Measurements from ENCODE around the gene RTN4R. TPM values are rescaled to one million over a fixed set of nuclear protein-coding genes. Genes with fewer than 3 reads are reported as not detected.

Gene RTN4R
- total RNA-seq, 4 donors from 2014 or later: 0.64 to 22.8 (median 3.0) TPM; not detected in 1

- H3K36me3 ChIP-seq: no peaks in the 10 kb centered on the region
- H3K4me1 ChIP-seq: peaks cover 9 to 30% (median 17%) of the 10 kb centered on the region in 4 donors
- intact Hi-C loops (cut with DNase I; ENCODE audit: low total_unique reads): no loop called here
- TF ChIP-seq EP300 (IDR thresholded peaks at IDR 0.05; ENCODE audit: low read depth) (no peak), POLR2A (IDR thresholded peaks at IDR 0.05) (no peak), CTCF (IDR thresholded peaks at IDR 0.05) (no peak), POLR2AphosphoS5 (IDR thresholded peaks at IDR 0.05) (no peak)
- in situ Hi-C loops (cut with MboI; ENCODE audit: low pct_ligation_motif_present in 1 of 4, low pct_unique_long_range_greater_than_20kb in 1 of 4, low sequenced_read_pairs in 3 of 4): no loop called here
- DNase-seq: no peak
- H3K27me3 ChIP-seq: no peaks in the 10 kb centered on the region
- no peak overlapping the region for H3K4me3 ChIP-seq
- peak overlapping the region in 1 of 4 donors; percentile 24 for H3K27ac ChIP-seq
- 70% methylated on average over 11 of the region's 11 CpGs; no CpG with 5 or more reads in 1 of the 2 donors for WGBS, 2 donors (ENCODE audit: low coverage in 1 of 2)
- H3K9me3 ChIP-seq: no peaks in the 10 kb centered on the region
Measured at GRCh38 chr22:20203552-20204201, 64.4 kb downstream of the RTN4R start.

GRCh38 chr22:20203142-20203551, 65.0 kb downstream of the RTN4R start:
- Histone ChIP-seq H3K4me3 (no peak overlapping the region), H3K27ac (no peak overlapping the region), H3K36me3 (no peaks in the 10 kb centered on the region), H3K4me1 (peaks cover 9 to 30% (median 17%) of the 10 kb centered on the region in 4 donors), H3K27me3 (no peaks in the 10 kb centered on the region), H3K9me3 (no peaks in the 10 kb centered on the region)
- WGBS, 2 donors (ENCODE audit: low coverage in 1 of 2): 67% methylated on average over 4 of the region's 4 CpGs; no CpG with 5 or more reads in 1 of the 2 donors
- intact Hi-C loops (cut with DNase I; ENCODE audit: low total_unique reads): no loop called here
- no peak for DNase-seq
- TF ChIP-seq CTCF (IDR thresholded peaks at IDR 0.05) (no peak), POLR2AphosphoS5 (IDR thresholded peaks at IDR 0.05) (no peak), EP300 (IDR thresholded peaks at IDR 0.05; ENCODE audit: low read depth) (no peak), POLR2A (IDR thresholded peaks at IDR 0.05) (no peak)
- in situ Hi-C loops (cut with MboI; ENCODE audit: low pct_ligation_motif_present in 1 of 4, low pct_unique_long_range_greater_than_20kb in 1 of 4, low sequenced_read_pairs in 3 of 4): no loop called here

- Histone ChIP-seq H3K27ac (no peak overlapping the region), H3K9me3 (no peaks in the 10 kb centered on the region), H3K4me3 (no peak overlapping the region), H3K36me3 (no peaks in the 10 kb centered on the region), H3K4me1 (peaks cover 2 to 25% (median 13%) of the 10 kb centered on the region in 4 donors), H3K27me3 (no peaks in the 10 kb centered on the region)
- no peak for TF ChIP-seq POLR2AphosphoS5 (IDR thresholded peaks at IDR 0.05)
- no peak for TF ChIP-seq CTCF (IDR thresholded peaks at IDR 0.05)
- TF ChIP-seq EP300 (IDR thresholded peaks at IDR 0.05; ENCODE audit: low read depth): no peak
- DNase-seq: no peak
- in situ Hi-C loops (cut with MboI; ENCODE audit: low pct_ligation_motif_present in 1 of 4, low pct_unique_long_range_greater_than_20kb in 1 of 4, low sequenced_read_pairs in 3 of 4): no loop called here
- intact Hi-C loops (cut with DNase I; ENCODE audit: low total_unique reads): no loop called here
- 79% methylated on average over 13 of the region's 13 CpGs; no CpG with 5 or more reads in 1 of the 2 donors for WGBS, 2 donors (ENCODE audit: low coverage in 1 of 2)
Measured at GRCh38 chr22:20201837-20202392, 66.2 kb downstream of the RTN4R start.

- DNase-seq: no peak
- H3K4me1 ChIP-seq: peaks cover 0 to 9% (median 6%) of the 10 kb centered on the region in 4 donors
- TF ChIP-seq EP300 (IDR thresholded peaks at IDR 0.05; ENCODE audit: low read depth): no peak
- TF ChIP-seq POLR2A (IDR thresholded peaks at IDR 0.05): no peak
- no peak for TF ChIP-seq CTCF (IDR thresholded peaks at IDR 0.05)
- TF ChIP-seq POLR2AphosphoS5 (IDR thresholded peaks at IDR 0.05): no peak
- no peaks in the 10 kb centered on the region for H3K36me3 ChIP-seq
- no peaks in the 10 kb centered on the region for H3K9me3 ChIP-seq
- no peak overlapping the region for H3K4me3 ChIP-seq
- 88% methylated on average over 5 of the region's 5 CpGs; no CpG with 5 or more reads in 1 of the 2 donors for WGBS, 2 donors (ENCODE audit: low coverage in 1 of 2)
- in situ Hi-C loops (cut with MboI; ENCODE audit: low pct_ligation_motif_present in 1 of 4, low pct_unique_long_range_greater_than_20kb in 1 of 4, low sequenced_read_pairs in 3 of 4) (no loop called here), intact Hi-C loops (cut with DNase I; ENCODE audit: low total_unique reads) (no loop called here)
- no peak overlapping the region for H3K27ac ChIP-seq
- no peaks in the 10 kb centered on the region for H3K27me3 ChIP-seq
Measured at GRCh38 chr22:20199906-20200305, 68.2 kb downstream of the RTN4R start.
